Neutrophil (primary cell): ENCODE results near the gene TMEM97.
"Not testable (repeated sequence)": the region's sequence is repeated elsewhere in the genome, so short reads cannot be mapped to it uniquely, and the experiment has no call there.

Experiments
- H3K27ac ChIP-seq: fragments of 200-600 bp; sonication (generic); 2 replicates; pipeline ENCODE4 v1.5.1; 2016; ENCODE audit warnings: mild to moderate bottlenecking, moderate library complexity
- H3K27me3 ChIP-seq: fragments of 200-600 bp; sonication (generic); 2 replicates; pipeline ENCODE4 v1.6.0; 2016; ENCODE audit warnings: mild to moderate bottlenecking
- H3K36me3 ChIP-seq: fragments of 200-600 bp; sonication (generic); 2 replicates; pipeline ENCODE4 v1.5.1; 2017
- H3K4me1 ChIP-seq, 2 experiments: fragments of 200-600 bp in 1 of 2; sonication (generic) in 1 of 2; 1 replicate in 1 of 2; 2 replicates in 1 of 2; pipeline versions ENCODE4 v1.5.1 to v1.6.1; 2013 to 2016; ENCODE audit warnings: low read depth in 1 of 2, low read length in 1 of 2, mild to moderate bottlenecking in 1 of 2, moderate library complexity in 1 of 2; ENCODE audit not compliant: control insufficient read depth in 1 of 2, insufficient read depth in 1 of 2
- H3K4me3 ChIP-seq, 2 experiments: fragments of 200-600 bp in 1 of 2; sonication (generic) in 1 of 2; 1 replicate in 1 of 2; 2 replicates in 1 of 2; pipeline ENCODE4 v1.5.1; 2013 to 2016; ENCODE audit warnings: low read depth in 1 of 2, low read length in 1 of 2, mild to moderate bottlenecking in 1 of 2, moderate library complexity in 1 of 2
- H3K9me3 ChIP-seq: fragments of 200-600 bp; sonication (generic); 2 replicates; pipeline ENCODE4 v1.5.1; 2016
- TF ChIP-seq, protein P1 (sequence below): fragments of 200-600 bp; sonication (generic); IDR thresholded peaks from 2 replicates; pipeline ENCODE4 v1.5.1; 2016; ENCODE audit warnings: antibody characterized with exemption

The TMEM97 gene

GRCh38 chr17:28318759-28319597 lies at the start of gene TMEM97:
Gene TMEM97, plus strand, starts transcription at chr17:28319200. Its CDS starts 40 bp downstream, at chr17:28319240.
- peaks cover 17 to 21% of the 10 kb centered on the region in 2 experiments for H3K4me1 ChIP-seq
- H3K27me3 ChIP-seq, result peaks cover 31% of the 10 kb centered on the region
- H3K36me3 ChIP-seq, result no peaks in the 10 kb centered on the region
- peak within 1 kb of the TSS; percentile 71 to 76 for H3K4me3 ChIP-seq
- peak within 1 kb of the TSS; percentile 3 for H3K27ac ChIP-seq
- TF ChIP-seq, protein P1, sequence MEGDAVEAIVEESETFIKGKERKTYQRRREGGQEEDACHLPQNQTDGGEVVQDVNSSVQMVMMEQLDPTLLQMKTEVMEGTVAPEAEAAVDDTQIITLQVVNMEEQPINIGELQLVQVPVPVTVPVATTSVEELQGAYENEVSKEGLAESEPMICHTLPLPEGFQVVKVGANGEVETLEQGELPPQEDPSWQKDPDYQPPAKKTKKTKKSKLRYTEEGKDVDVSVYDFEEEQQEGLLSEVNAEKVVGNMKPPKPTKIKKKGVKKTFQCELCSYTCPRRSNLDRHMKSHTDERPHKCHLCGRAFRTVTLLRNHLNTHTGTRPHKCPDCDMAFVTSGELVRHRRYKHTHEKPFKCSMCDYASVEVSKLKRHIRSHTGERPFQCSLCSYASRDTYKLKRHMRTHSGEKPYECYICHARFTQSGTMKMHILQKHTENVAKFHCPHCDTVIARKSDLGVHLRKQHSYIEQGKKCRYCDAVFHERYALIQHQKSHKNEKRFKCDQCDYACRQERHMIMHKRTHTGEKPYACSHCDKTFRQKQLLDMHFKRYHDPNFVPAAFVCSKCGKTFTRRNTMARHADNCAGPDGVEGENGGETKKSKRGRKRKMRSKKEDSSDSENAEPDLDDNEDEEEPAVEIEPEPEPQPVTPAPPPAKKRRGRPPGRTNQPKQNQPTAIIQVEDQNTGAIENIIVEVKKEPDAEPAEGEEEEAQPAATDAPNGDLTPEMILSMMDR, result peak; percentile 34
- no peaks in the 10 kb centered on the region for H3K9me3 ChIP-seq

- Histone ChIP-seq H3K9me3 (no peaks in the 10 kb centered on the region), H3K27ac (no peak overlapping the region), H3K27me3 (peaks cover 55% of the 10 kb centered on the region), H3K4me3 (no peak overlapping the region), H3K4me1 (no peaks in the 10 kb centered on the region), H3K36me3 (no peaks in the 10 kb centered on the region)
- TF ChIP-seq, protein P1, result no peak
These were observed 48.9 kb upstream of the TMEM97 start for GRCh38 chr17:28270055-28270454.

GRCh38 chr17:28270926-28271325 lies 48.1 kb upstream of the TMEM97 start:
- H3K36me3 ChIP-seq, result no peaks in the 10 kb centered on the region
- H3K4me1 ChIP-seq, result no peaks in the 10 kb centered on the region
- TF ChIP-seq, protein P1, result no peak
- H3K27me3 ChIP-seq, result peaks cover 61% of the 10 kb centered on the region
- no peaks in the 10 kb centered on the region for H3K9me3 ChIP-seq
- H3K27ac ChIP-seq, result no peak overlapping the region
- no peak overlapping the region for H3K4me3 ChIP-seq

DNA sequence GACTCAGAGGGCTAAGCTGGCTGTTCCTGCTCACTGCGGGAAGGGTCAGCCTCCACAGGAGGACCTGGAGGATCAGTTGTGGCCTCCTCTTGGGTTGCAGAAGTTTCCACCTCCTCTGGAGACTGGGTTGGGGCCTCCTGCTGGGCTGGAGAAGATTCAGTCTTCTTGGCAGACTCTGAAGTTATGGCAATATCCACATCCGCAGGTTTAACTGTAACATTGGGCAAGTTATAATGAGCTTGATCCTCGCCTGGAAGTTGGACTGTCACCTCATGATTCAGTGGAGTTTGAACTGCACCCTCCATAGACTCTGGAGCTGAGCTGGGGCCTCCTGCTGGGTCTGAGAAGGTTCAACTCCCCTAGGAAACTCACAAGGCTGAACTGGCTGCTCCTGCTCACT lies 47.6 kb upstream of the TMEM97 start:
- Histone ChIP-seq H3K27ac (no peak overlapping the region), H3K4me3 (no peak overlapping the region), H3K27me3 (peaks cover 61% of the 10 kb centered on the region), H3K4me1 (no peaks in the 10 kb centered on the region), H3K9me3 (no peaks in the 10 kb centered on the region), H3K36me3 (no peaks in the 10 kb centered on the region)
- TF ChIP-seq, protein P1, result no peak

DNA sequence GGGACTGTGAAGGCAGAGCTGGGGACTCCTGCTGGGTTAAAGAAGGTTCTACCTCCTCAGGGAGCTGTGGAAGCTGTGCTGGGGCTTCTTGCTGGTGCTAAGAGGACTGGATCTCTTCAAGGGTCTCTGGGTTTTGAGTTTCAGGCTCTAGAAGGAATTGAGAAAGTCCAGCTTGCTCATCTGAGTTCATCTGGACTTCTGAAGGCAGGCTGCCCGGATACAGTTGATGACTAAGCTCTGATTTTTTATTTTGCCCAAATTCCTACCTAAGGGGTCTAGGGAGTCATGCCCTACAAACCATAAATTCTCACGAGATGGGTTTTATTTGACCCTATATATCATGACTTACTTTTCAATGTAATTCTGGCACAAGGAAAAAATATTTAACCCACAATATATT lies 46.8 kb upstream of the TMEM97 start:
- Histone ChIP-seq H3K9me3 (no peaks in the 10 kb centered on the region), H3K36me3 (no peaks in the 10 kb centered on the region), H3K4me1 (no peaks in the 10 kb centered on the region), H3K4me3 (no peak overlapping the region), H3K27ac (no peak overlapping the region), H3K27me3 (peaks cover 65% of the 10 kb centered on the region)
- TF ChIP-seq, protein P1, result no peak

- peaks cover 76% of the 10 kb centered on the region for H3K27me3 ChIP-seq
- not testable (repeated sequence) for H3K9me3 ChIP-seq, H3K4me3 ChIP-seq, H3K4me1 ChIP-seq, H3K27ac ChIP-seq, H3K36me3 ChIP-seq
These were observed 45.7 kb upstream of the TMEM97 start for GRCh38 chr17:28273341-28273740.
